Measurements from ENCODE around the gene LIF.
"Not testable (repeated sequence)": the region's sequence is repeated elsewhere in the genome, so short reads cannot be mapped to it uniquely, and the experiment has no call there.

The LIF gene

DNA sequence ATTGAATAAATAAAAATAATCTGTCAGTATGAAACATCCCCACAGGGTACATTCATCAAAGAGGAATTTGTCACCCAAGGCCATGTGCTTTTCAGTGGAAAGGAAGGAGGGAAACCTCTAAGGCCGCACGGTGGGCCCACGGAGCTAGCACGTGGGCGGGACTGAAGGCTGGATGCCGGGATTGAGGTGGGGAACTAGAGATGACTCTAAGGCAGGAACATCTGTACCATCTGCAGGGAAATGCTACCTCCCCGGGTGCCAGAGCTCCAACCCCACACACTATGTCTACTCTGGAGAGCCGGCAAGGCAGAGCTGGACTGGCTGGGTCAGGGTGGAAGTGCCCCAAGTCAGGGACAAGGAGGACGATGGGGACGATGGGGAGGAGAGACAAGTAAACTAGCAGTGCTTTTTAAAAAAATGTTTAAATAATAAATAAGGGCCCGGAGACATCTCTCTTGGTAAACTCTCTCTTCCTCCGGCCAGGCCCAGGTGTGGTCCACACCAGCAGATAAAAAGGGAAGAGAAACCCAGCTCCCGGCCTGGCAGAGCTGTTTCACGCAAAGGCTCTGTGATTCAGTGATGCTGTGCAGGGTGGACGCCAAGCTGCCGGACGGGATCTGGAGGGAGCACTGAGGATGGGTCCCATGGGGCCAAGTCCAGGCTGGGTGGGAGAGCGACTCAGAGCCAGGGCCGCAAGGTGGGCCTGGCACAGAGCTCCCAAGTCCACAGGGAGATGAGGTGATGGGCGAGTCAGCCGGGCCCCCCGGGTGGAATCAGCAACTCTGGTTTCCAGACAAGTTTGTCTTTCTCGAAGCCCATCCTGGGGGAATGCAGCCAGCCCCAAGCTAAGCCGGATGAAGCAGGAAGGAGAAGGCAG lies 5.8 kb downstream of the LIF start:
- no peak for DNase-seq

DNA sequence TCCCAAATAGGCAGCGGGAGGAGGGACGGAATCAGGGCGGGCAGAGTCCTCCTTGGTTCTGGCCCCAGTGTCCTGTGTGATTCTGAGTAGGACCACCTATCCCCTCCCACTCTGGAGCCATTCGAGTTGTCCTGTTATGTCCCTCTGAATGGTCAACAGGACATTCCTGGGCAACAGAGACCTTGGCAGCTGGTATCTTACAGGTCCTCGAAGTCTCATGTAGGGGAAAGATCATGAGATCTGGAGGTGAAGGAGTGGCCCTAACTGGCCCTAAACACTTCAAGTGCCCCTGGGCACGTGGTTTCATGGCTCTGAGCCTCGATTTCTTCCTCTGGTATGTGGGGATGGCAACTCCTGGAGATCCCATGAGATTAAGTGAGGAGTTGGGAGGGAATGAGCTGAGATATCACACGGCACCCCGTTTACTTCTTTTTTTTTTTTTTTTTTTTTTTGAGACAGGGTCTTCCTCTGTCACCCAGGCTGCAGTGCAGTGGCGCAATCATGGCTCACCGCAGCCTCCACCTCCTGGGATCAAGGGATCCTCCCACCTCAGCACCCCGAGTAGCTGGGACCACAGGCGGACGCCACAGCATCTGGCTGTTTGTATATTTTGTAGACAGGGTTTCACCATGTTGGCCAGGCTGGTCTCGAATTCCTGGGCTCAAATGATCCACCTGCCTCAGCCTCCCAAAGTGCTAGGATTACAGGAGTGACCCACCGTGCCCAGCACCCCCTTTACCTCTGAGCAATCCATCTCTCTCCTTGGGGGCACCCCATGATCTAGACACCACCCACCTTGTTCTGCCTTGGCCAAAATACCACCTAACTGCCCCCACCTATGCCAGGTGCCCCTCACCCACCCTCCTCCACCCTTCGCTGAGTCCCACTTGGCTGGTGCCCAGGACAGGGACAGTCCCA lies 6.8 kb downstream of the LIF start:
- no peak for DNase-seq

DNA sequence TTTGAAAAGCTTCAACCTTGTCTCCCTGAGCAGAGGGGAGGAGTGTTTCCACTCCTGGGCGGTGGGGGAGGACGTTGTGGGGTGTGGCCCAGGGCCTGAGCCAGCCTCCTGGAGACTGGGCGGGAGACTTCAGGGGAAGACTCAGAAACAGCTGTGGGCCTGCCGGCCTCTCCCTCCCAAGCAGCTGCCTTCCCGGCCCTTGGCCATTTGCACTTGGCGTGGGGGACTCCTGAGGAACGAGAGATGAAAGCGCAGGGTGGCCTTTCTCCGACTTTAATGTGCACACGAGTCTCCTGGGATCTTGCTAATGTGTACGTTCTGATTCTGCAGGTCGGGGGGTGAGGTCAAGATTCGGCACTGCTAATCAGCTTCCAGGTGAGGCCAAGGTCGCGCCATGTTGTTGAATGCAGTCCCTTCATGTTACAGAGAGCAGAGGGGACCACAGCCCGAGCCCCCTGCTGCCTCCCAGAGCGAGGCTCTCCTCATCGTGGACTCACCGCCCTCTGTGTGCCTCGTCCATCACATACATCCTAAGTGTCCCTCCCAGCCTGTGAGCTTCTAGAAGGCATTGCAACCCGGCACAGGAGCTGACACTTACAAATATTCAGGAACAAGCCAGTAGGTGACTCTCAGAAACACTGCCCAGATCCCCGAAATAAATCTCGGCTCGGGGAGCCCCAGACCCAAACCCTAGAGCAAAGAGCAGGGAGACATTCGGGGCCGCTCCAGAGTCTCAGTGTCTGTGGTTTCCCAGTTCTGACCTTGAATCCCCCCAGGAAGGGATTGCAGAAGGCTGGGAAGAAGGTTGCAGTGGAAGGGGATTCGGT lies 7.7 kb downstream of the LIF start:
- DNase-seq, result no peak

DNA sequence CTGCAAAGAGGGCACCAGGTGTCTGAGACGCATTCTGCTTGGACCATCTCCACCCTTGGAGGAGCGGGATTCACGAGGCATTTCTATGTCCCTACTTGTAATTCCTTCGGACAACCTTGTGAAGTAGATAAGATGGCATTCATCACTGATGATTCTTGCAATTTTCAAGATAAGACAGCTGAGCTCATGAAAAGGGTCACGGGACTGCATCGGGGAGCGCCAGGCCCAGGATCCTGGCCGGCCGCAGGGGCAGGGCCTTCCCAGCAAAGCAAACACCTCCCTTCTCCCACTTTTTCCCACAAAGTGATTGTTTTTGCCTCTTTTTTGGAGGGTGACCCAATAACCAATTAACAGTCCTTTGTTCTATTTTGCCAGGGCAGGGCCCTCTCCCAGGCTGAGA lies 8.4 kb downstream of the LIF start:
- DNase-seq, result no peak

DNA sequence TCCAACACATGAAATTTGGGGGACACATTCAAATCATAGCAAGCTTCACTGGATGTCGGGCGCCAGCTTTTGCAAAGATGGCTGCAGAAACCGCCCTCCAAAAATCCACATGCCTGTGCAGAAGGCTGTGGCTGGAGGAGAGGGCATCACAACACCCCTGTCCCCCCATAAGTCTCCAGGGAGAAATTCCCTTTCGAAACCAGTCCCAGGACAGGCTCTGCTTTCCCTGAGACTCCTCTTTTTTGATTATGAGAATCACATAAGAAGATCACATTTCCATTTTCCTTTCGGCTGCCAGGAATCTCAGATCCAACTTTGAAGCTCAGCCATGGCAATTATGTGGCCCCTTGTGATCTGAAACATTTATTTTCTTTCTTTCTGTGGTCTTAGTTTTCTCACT lies 9.7 kb downstream of the LIF start:
- DNase-seq, result no peak

DNA sequence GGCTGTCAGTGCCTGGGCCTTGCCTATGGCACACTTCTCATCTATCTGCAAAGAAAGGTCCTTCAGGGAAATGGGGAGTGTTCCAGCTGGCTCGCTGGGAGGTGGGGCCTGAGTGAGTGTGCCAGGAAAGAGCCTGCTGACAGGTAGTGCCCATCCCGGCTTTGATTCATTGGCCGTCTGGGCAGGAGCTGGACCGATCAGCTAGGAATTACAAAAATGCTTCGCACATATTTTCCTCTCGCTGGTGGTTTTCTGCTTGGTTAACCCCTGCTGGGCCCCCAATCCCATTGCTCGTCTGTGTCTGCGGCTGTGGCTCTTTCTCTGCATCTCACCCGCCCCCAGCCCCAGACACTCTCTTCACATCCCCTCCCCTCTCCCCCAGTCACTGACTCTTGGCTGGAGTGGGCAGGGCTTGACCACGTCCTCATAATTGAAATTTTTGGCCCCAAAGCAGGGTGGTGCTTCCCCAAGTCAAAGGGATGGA lies 10.8 kb downstream of the LIF start:
- DNase-seq, result peak; percentile 99

DNA sequence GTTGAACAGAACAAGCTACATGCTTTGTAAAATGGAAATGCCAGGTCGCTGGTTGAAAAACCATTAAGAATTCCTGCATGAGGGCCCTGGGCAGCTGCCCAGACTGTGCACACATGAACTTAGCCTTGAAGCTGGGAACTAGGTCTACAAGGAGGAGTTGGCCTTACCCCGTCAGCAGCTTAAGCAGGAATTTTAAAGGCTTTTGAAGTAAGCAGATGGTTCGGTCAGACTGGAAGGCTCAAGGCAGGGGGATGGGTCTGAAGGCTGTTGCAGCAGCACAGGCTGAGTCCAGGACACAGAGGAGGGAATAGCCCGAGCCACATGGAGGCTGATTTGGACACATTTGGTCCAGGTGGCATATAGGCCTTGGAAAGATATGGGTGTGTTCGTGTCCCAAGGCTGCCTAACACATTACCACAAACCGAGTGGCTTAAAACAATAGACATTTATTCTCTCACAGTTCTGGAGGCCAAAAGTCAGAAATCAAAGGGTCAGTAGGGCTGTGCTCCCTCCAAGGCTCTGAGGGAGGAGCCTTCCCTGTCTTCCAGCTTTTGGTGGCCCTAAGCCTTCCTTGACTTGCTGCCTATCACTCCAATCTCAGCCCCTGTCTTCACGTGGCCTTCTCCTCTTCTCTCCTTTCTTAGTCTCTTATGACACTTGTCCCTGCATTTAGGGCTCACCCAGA lies 11.6 kb downstream of the LIF start:
- DNase-seq, result no peak

DNA sequence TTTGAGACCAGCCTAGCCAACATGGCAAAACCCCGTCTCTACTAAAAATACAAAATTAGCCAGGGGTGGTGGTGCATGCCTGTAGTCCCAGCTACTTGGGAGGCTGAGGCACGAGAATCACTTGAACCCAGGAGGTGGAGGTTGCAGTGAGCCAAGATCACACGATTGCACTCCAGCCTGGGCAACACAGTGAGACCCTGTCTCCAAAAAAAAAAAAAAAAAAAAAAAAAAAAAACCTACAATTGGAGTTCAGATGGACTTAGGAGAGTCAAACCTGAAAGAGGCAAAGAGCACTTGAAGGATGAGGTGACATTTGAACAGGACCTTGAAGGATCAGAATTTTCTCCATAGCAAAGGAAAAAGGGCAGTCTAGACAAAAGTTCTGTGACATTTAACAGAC lies 12.2 kb downstream of the LIF start:
- not testable (repeated sequence) for DNase-seq

DNA sequence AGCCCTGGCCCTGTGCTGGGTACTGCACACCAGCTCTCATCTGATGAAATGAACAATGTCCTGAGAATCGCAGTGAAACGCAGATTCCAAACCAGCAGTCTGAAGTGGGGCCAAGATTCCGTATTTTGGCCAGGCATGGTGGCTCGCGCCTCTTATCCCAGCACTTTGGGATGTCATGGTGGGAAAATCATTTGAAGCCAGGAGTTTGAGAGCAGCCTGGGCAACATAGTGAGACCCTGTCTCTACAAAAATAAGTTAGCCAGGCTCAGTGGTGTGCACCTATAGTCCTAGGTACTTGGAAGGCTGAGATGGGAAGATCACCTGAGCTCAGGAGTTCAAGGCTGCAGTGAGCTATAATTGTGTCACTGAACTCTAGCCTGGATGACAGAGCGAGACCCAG lies 13.0 kb downstream of the LIF start:
- DNase-seq, result no peak

DNA sequence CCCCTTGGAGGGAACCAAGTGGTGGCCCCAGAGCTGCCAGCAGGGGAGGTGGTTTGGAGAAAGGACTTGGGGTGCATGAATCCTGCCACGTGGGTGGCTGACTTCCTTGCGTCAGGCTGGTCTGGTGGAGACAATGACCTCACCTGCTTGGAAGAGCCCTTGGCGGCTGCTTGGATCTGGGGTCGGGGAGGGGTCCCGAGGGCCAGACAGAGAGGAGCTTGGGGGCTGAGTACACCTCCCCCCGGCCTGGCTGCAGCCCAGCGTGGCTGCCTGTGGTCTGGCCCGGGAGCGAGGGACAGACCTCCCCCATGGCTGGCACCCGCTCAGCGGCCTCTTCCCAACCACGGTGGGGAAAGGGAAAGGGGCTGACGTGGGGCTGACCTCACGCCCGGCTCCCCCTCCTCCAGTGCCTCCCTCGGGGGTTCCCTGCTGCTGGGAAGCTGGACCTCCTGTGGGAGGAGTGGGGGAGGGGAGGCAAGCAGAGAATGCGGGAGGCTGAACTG lies 13.8 kb downstream of the LIF start:
- no peak for DNase-seq

DNA sequence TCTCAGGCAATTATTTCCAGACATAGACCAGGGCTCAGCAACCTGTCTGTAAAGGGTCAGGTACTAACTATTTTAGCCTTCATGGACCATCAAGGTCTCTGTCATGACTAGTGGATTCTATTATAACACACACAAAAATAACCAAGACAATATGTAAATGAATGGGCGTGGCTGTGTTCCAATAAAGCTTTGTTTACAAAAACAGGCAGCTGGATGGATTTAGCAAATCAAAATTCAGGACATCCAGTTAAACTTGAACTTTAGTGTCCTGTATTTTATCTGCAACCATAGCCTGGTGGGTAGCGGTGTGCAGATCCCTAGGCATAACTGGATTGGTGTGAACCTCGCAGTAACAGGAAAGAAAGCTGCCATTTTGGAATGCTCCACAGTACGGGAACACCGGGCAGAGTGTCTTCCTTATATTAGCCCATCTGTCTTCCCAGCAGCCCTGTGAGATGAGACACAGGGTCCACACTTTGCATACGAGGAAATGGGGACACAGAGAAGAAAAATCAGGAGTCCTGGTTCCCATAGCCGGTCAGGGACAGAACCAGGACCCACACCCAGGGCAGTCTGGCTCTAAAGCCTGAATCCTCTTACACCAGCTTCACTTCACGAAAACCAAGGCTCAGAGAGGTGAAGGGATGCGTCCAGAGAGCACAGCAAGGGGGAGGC lies 15.6 kb downstream of the LIF start:
- DNase-seq, result no peak

DNA sequence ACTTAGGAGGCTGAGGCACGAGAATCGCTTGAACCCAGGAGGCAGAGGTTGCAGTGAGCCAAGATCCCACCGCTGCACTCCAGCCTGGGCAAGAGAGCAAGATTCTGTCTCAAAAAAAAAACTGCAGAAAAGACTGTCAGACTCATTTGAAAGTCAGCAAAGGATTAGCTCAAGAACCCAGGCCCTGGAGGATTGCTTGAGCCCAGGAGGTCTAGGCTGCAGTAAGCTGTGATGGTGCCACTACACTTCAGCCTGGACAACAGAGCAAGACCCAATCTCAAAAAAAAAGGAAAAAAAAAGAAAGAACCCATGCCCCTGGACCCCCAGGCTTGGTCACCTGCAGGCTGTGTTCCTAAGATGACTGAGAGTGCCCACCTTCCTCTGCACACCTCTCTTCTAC lies 16.2 kb downstream of the LIF start:
- no peak for DNase-seq

DNA sequence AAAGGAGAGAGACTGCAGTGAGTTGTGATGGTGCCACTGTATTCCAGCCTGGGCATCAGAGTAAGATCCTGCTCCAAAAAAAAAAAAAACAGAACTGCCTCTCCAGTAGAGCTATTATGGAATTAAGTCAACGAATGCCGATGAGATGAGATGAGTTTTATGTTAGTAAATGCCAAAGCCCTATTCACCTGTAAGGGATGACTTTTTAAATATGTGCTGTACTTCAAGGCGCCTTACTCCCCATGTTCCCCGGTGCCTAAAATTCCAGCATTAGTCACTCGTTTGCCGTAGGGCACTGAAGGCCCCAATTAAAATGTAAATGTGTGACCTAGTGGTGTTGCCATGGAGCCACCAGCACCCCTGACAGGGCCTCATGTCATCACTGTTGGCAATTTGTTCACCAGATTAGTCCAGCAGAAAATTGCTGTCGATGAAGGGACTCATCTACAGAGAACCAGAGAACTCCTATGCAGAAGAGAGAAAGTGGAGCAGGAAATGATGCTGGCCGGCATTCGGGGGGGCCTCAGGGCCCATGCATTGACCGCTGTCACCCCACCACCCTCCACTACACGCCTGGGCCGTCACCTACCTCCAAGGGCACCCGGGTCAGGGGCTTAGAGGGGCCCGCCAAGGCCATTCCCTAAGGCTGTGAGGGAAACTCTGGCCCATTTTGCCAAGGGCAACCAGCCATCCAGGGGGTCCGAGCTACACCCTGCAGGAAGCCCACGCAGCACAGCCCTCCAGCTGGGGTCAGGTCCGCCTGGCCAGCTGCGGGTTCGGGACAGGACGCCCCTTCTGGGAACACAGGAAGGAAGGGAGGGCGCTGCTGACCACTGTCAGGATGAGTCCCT lies 17.8 kb downstream of the LIF start:
- DNase-seq, result no peak

DNA sequence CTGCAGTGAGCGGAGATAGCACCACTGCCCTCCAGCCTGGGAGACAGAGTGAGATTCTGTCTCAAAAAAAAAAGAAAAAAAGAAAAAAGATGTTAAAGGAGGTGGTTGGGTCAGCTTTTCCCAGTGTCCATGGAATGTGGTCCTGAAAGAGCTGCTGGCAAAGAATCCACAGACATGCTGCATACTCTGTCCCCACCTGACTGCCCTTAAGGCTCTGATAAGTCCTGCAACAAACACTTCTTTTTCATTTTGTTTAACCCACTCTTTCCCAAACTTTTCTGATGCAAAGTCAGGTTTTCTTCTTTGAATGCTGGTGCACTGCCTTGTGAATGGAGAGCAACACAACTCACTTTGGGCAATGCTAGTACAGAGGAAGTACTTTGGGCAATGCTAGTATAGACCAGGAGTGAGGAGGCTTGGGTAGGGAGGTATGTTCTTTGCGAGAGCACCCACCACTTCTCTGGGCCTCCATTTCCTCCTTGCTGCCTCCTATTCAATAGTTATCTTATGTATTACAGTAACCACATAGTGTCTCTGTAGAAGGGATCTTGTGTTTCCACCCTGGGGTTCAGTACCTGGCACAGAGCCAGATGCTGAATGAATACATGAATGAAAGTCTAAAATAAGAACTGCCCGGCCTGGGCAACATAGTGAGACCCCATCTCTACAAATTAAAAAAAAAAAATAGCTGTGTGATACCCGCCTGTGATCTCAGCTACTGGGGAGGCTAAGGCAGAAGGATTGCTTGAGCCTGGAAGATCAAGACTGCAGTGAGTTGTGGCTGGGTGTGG lies 18.9 kb downstream of the LIF start:
- DNase-seq, result no peak

DNA sequence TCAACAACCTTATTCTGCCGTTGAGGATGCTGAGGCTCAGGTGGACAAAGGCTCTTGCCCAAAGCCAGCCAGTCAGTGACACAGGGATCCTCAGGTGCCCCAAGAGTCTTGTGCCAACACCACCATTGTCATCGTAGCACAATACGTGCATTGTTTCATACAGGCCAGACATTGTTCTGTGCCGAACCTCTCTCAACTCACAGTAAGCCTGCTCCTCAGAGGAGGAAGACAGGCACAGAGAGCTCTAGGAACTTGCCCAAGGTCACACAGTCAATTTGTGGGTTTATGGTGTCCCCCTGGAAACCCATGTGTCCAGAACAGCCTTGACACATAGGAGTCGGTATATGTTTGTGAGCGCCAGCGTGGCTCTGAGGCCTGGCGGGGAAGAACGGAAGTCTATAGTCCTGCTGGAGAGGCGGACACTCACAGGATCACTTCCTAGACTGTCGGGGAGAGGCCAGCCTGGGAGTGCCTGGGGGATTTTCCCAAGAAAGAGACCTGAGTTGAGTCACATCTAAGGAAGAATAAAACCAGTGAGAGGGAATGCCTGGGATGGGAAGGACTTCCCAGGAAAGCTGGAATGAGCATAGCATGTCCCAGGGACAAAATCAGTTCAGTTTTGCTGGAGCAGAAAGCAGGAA lies 20.2 kb downstream of the LIF start:
- DNase-seq, result no peak

DNA sequence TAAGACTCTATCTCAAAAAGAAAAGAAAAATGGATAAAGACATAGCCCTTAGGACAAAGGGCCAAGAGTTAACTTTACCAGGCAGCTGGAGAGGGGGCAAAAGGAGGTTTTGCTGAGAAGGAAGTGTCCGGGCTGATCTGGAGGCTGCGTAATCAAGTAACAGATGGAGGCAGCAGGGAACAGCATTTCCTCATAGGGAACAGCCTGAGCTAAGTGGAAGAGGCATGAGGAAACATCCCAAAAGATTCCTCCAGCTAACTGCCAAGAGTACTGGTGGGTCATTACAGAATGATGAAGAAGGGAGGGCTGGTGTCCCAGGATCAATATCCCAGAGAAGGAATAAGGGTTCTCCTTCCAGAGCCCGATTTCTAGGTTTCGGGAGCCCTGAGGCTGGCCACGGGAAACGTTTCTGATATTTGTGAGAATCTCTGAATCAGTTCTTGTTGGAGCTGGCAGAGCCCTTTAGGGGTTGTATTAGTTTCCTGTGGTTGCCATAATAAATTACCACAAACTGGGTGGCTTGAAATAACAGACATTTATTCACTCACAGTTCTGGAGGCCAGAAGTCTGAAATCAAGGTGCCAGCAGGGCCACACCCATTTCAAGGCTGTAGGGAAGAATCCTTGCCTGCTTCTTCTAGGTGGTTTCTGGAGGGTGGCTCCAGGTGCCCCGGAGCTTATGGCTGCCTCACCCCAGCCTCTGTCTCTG lies 21.2 kb downstream of the LIF start:
- no peak for DNase-seq

DNA sequence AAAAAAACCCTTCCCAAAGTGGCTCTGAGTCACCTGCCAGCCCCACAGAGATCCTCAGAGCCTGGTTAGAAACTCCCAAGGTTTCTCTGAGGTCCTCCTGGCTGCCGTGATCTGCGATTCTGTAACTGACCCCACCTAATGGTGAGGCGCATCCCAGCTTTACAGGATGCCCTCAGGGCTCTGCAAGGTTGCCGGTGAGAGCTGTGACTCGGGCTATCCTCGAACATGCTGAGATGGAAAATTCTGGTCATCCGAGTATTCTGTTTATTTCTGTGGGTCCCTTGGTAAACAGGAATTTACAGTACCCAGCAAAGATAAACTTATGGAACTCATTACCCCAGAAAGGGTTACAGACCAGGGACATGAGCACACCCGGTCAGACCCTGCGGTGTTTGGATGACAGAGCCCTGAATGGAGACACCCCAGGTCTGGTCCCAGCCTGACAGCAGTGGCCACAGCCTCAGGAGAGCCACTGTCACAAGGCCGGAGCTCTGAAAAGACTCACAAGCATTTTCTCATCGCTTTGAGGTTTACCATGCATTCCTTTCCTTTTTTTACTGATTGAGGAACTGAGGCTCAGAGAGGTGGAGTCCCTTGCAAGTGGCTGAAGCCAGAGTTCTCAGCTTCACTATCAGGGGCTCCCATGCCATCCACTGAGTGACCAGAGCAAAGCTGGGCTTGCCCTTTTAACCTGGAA lies 22.2 kb downstream of the LIF start:
- DNase-seq, result no peak

DNA sequence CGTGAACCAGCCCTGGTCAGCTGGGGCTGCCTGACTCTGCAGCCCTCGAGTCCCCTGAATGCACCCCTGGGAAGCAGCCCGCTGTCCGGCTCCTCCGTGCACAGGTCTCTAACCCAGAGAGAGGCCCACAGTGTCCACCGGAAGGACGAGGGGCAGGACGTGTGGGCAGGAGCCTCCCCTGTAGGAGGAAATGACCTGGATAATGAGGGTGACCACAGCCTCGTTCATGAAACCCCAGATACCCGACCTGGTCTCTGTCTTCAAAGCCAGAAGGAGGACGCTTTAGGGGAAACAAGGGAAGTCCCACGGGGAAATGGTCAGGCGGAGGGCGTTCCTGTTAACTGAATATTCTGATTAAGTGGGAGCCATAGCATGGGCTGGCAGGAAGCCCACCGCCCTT lies 23.3 kb downstream of the LIF start:
- no peak for DNase-seq
